GM23338 (cell line): ENCODE measurements around the gene PALLD. TPM values are rescaled to one million over a fixed set of nuclear protein-coding genes. Genes with fewer than 3 reads are reported as not detected.

Experiments
- ATAC-seq: fragments of 200-7000 bp; cut with Tn5 transposase; 3 replicates; pipeline ENCODE4 v1.9.1; 2020
- DNase-seq: peaks from one replicate; pipeline ENCODE4 v3.0.0-alpha.2; 2015; ENCODE audit warnings: low spot score
- H2AFZ ChIP-seq: fragments of 200-600 bp; sonication (generic); 2 replicates; pipeline ENCODE4 v1.8.0; 2016; ENCODE audit warnings: antibody characterized with exemption, mild to moderate bottlenecking, moderate library complexity
- H3F3A ChIP-seq: fragments of 200-600 bp; sonication (generic); replicated peaks from 2 replicates; pipeline ENCODE4 v1.8.0; 2017; ENCODE audit warnings: antibody characterized with exemption, mixed run types, low read depth
- H3K27ac ChIP-seq: fragments of 200-600 bp; sonication (generic); 2 replicates; pipeline ENCODE4 v1.6.1; 2016; ENCODE audit warnings: low read depth
- H3K27me3 ChIP-seq: fragments of 200-600 bp; sonication (generic); 2 replicates; pipeline ENCODE4 v1.8.0; 2016; ENCODE audit warnings: mild to moderate bottlenecking, mixed run types, moderate library complexity; ENCODE audit not compliant: insufficient read depth
- H3K36me3 ChIP-seq: fragments of 200-600 bp; sonication (generic); 2 replicates; pipeline ENCODE4 v1.8.0; 2016; ENCODE audit warnings: mild to moderate bottlenecking; ENCODE audit not compliant: insufficient read depth
- H3K4me1 ChIP-seq: fragments of 200-600 bp; sonication (generic); 2 replicates; pipeline ENCODE4 v1.8.0; 2016; ENCODE audit warnings: mild to moderate bottlenecking, moderate library complexity; ENCODE audit not compliant: insufficient read depth
- H3K4me2 ChIP-seq: fragments of 200-600 bp; sonication (generic); 2 replicates; pipeline ENCODE4 v1.7.1; 2017; ENCODE audit warnings: mixed run types
- H3K4me3 ChIP-seq: fragments of 200-600 bp; sonication (generic); 2 replicates; pipeline ENCODE4 v1.6.1; 2016; ENCODE audit warnings: mixed run types
- H3K79me2 ChIP-seq: fragments of 200-600 bp; sonication (generic); replicated peaks from 2 replicates; pipeline ENCODE4 v1.8.0; 2017; ENCODE audit warnings: mild to moderate bottlenecking; ENCODE audit not compliant: insufficient read depth
- H3K9me2 ChIP-seq: fragments of 200-600 bp; sonication (generic); 2 replicates; pipeline ENCODE4 v1.8.0; 2017; ENCODE audit not compliant: insufficient read depth
- H4K20me1 ChIP-seq: fragments of 200-600 bp; sonication (generic); replicated peaks from 2 replicates; pipeline ENCODE4 v1.8.0; 2017; ENCODE audit warnings: mild to moderate bottlenecking; ENCODE audit not compliant: insufficient read depth
- H3K27ac Mint-ChIP-seq: 2 replicates; pipeline ENCODE4 v1.8.0; 2020; ENCODE audit warnings: inconsistent platforms, mild to moderate bottlenecking, moderate library complexity, mixed read lengths
- H3K27me3 Mint-ChIP-seq: 3 replicates; pipeline ENCODE4 v1.8.0; 2022; ENCODE audit warnings: low read depth, mild to moderate bottlenecking, moderate library complexity, mixed read lengths, inconsistent platforms; ENCODE audit not compliant: insufficient read depth, poor library complexity
- H3K36me3 Mint-ChIP-seq: 3 replicates; pipeline ENCODE4 v1.8.0; 2021; ENCODE audit warnings: low read depth, mild to moderate bottlenecking, inconsistent platforms, moderate library complexity, mixed read lengths
- H3K4me1 Mint-ChIP-seq: 3 replicates; pipeline ENCODE4 v1.8.0; 2020; ENCODE audit warnings: mild to moderate bottlenecking, inconsistent platforms, mixed read lengths
- H3K4me3 Mint-ChIP-seq: 3 replicates; pipeline ENCODE4 v1.8.0; 2021; ENCODE audit warnings: moderate library complexity, mild to moderate bottlenecking, inconsistent platforms, mixed read lengths
- H3K9me3 Mint-ChIP-seq: 3 replicates; pipeline ENCODE4 v1.8.0; 2020; ENCODE audit warnings: moderate library complexity, mild to moderate bottlenecking, inconsistent platforms, mixed read lengths
- CREB1 ChIP-seq: fragments of 250-450 bp; sonication (Bioruptor Pico); IDR thresholded peaks from 2 replicates; pipeline ENCODE4 v1.5.0; 2020; ENCODE audit warnings: low read depth, mild to moderate bottlenecking, moderate library complexity
- EZH2 ChIP-seq: fragments of 200-600 bp; sonication (generic); IDR thresholded peaks from one replicate; pipeline ENCODE4 v1.8.0; 2017; ENCODE audit warnings: antibody characterized with exemption, mild to moderate bottlenecking, low read depth; ENCODE audit not compliant: unreplicated experiment
- JUNB ChIP-seq: IDR thresholded peaks from one replicate; pipeline ENCODE4 v1.6.1; 2016; ENCODE audit warnings: antibody characterized with exemption; ENCODE audit not compliant: unreplicated experiment
- NANOG ChIP-seq: IDR thresholded peaks from 2 replicates; pipeline ENCODE4 v1.6.1; 2016; ENCODE audit warnings: antibody characterized with exemption, borderline replicate concordance
- POLR2AphosphoS5 ChIP-seq: IDR thresholded peaks from 2 replicates; pipeline ENCODE4 v1.6.1; 2016; ENCODE audit warnings: antibody characterized with exemption, low read depth
- ZNF331 ChIP-seq: fragments of 250-450 bp; sonication (Bioruptor Pico); IDR thresholded peaks from 2 replicates; pipeline ENCODE4 v1.5.0; 2020; ENCODE audit warnings: low read depth, mild to moderate bottlenecking, moderate library complexity
- polyA plus RNA-seq: library from polyadenylated mRNA; unstranded; fragments of >200 nt; fragmentation: Nextera tagmentation; extraction: Ambion mirVana; gene quantifications from 2 replicates; pipeline ENCODE4 v1.2.1, GENCODE V29; 2016
- total RNA-seq: library from RNA; depleted of rRNA; stranded (reverse); fragments of >200 nt; shearing (Covaris generic); gene quantifications from 2 replicates; pipeline ENCODE4 v1.2.3, GENCODE V29; 2014
- TF ChIP-seq, protein P1 (sequence below): IDR thresholded peaks from 2 replicates; pipeline ENCODE4 v1.6.1; 2016; ENCODE audit warnings: antibody characterized with exemption
- TF ChIP-seq, protein P2 (sequence below): IDR thresholded peaks from one replicate; pipeline ENCODE4 v1.6.1; 2018; ENCODE audit warnings: antibody characterized with exemption; ENCODE audit not compliant: unreplicated experiment
- TF ChIP-seq, protein P3 (sequence below), 2 experiments: fragments of 200-600 bp in 1 of 2; sonication (generic) in 1 of 2; conservative IDR thresholded peaks; 2 replicates each; pipeline versions ENCODE4 v1.5.1 to v1.6.1; 2016 to 2017; ENCODE audit warnings: antibody characterized with exemption in 2 of 2, low read depth in 2 of 2, mild to moderate bottlenecking in 2 of 2, moderate library complexity in 1 of 2

Gene PALLD
- total and polyA plus RNA-seq, 2 experiments from 2014 or later, result 13.1 to 30.2 TPM

DNA sequence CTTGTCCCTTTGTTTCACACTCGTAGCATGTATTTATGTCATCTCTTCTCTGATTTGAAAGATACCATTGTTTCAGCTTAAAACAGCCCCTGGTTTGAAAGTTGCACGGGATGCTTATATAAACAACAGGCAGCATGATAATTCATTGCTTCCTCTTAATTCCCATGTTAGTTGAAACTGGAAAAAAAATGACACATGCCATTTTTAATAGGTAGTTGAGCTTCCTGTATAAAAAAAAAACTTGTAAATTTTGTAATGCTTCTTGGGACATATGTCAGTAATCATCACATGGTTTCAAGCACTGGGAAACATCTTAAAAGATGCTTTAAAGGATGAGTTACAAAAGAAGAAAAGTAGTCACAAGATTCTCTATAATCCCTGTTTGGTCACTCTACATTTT lies 243.0 kb downstream of the PALLD start (continued):
- TF ChIP-seq CREB1, result no peak
- TF ChIP-seq, protein P1, sequence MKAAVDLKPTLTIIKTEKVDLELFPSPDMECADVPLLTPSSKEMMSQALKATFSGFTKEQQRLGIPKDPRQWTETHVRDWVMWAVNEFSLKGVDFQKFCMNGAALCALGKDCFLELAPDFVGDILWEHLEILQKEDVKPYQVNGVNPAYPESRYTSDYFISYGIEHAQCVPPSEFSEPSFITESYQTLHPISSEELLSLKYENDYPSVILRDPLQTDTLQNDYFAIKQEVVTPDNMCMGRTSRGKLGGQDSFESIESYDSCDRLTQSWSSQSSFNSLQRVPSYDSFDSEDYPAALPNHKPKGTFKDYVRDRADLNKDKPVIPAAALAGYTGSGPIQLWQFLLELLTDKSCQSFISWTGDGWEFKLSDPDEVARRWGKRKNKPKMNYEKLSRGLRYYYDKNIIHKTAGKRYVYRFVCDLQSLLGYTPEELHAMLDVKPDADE, result no peak

DNA sequence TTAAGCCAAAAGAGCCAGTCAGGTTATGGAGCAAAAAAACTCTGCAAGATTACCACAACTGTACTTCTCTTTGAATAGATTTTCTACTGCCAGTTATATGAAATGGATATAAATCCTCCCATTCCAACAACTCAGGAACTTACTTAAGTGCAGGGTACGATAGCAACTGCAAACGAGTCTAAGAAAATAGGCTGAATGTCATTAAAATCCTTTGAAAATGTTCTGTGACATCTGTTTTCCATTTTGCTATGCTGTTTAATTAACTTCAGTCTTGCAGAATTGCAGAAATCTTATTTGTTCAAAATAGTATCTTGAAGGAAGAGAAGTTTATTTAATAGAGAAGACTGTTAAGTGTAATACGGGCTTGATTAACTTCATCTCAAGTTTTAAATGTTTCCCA lies 243.8 kb downstream of the PALLD start:
- Histone ChIP-seq H2AFZ (no peak overlapping the region), H3K4me1 (peaks cover 24% of the 10 kb centered on the region), H3K79me2 (no peaks in the 10 kb centered on the region), H3K4me2 (no peak overlapping the region), H3K4me3 (no peak overlapping the region), H3F3A (no peaks in the 10 kb centered on the region), H3K9me2 (no peaks in the 10 kb centered on the region), H4K20me1 (no peaks in the 10 kb centered on the region), H3K27me3 (no peaks in the 10 kb centered on the region), H3K36me3 (no peaks in the 10 kb centered on the region), H3K27ac (no peak overlapping the region)
- Mint-ChIP-seq H3K4me1 (peaks cover 24% of the 10 kb centered on the region; the same call in 2 of the 3 replicates), H3K27ac (no peak overlapping the region), H3K4me3 (no peak overlapping the region), H3K36me3 (no peaks in the 10 kb centered on the region), H3K27me3 (no peaks in the 10 kb centered on the region), H3K9me3 (no peaks in the 10 kb centered on the region)
- ATAC-seq (no peak), DNase-seq (no peak)
- no peak for TF ChIP-seq EZH2
- TF ChIP-seq ZNF331, result no peak
- TF ChIP-seq JUNB, result no peak
- TF ChIP-seq, protein P2, sequence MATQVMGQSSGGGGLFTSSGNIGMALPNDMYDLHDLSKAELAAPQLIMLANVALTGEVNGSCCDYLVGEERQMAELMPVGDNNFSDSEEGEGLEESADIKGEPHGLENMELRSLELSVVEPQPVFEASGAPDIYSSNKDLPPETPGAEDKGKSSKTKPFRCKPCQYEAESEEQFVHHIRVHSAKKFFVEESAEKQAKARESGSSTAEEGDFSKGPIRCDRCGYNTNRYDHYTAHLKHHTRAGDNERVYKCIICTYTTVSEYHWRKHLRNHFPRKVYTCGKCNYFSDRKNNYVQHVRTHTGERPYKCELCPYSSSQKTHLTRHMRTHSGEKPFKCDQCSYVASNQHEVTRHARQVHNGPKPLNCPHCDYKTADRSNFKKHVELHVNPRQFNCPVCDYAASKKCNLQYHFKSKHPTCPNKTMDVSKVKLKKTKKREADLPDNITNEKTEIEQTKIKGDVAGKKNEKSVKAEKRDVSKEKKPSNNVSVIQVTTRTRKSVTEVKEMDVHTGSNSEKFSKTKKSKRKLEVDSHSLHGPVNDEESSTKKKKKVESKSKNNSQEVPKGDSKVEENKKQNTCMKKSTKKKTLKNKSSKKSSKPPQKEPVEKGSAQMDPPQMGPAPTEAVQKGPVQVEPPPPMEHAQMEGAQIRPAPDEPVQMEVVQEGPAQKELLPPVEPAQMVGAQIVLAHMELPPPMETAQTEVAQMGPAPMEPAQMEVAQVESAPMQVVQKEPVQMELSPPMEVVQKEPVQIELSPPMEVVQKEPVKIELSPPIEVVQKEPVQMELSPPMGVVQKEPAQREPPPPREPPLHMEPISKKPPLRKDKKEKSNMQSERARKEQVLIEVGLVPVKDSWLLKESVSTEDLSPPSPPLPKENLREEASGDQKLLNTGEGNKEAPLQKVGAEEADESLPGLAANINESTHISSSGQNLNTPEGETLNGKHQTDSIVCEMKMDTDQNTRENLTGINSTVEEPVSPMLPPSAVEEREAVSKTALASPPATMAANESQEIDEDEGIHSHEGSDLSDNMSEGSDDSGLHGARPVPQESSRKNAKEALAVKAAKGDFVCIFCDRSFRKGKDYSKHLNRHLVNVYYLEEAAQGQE, result no peak
- TF ChIP-seq NANOG, result no peak
- TF ChIP-seq CREB1, result no peak
- TF ChIP-seq, protein P1, result no peak
- no peak for TF ChIP-seq POLR2AphosphoS5
- TF ChIP-seq, protein P3, sequence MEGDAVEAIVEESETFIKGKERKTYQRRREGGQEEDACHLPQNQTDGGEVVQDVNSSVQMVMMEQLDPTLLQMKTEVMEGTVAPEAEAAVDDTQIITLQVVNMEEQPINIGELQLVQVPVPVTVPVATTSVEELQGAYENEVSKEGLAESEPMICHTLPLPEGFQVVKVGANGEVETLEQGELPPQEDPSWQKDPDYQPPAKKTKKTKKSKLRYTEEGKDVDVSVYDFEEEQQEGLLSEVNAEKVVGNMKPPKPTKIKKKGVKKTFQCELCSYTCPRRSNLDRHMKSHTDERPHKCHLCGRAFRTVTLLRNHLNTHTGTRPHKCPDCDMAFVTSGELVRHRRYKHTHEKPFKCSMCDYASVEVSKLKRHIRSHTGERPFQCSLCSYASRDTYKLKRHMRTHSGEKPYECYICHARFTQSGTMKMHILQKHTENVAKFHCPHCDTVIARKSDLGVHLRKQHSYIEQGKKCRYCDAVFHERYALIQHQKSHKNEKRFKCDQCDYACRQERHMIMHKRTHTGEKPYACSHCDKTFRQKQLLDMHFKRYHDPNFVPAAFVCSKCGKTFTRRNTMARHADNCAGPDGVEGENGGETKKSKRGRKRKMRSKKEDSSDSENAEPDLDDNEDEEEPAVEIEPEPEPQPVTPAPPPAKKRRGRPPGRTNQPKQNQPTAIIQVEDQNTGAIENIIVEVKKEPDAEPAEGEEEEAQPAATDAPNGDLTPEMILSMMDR (conservative IDR thresholded peaks at IDR 0.05; ENCODE audit: low read depth in 2 of 2), result no peak
